COR-L47 (cell line): Measurements from ENCODE around the gene MAP1LC3B.

Experiments
- DNase-seq: peaks from one replicate; lab custom pipeline; 2025; lab: John Stamatoyannopoulos, UW

The MAP1LC3B gene

GRCh38 chr16:87432330-87432915 is 40.3 kb downstream of the MAP1LC3B start:
- no peak for DNase-seq

GRCh38 chr16:87434146-87434667 is 42.1 kb downstream of the MAP1LC3B start:
- DNase-seq: no peak

GRCh38 chr16:87435372-87436224 is 43.5 kb downstream of the MAP1LC3B start:
- no peak for DNase-seq

- DNase-seq: no peak
Observed at GRCh38 chr16:87436225-87437172, 44.4 kb downstream of the MAP1LC3B start.

GRCh38 chr16:87437327-87437726 is 45.2 kb downstream of the MAP1LC3B start:
- DNase-seq: no peak

- peak; percentile 11 for DNase-seq
Observed at GRCh38 chr16:87437911-87438610, 45.9 kb downstream of the MAP1LC3B start.

GRCh38 chr16:87438611-87438985 is 46.5 kb downstream of the MAP1LC3B start:
- no peak for DNase-seq

GRCh38 chr16:87439926-87440325 is 47.8 kb downstream of the MAP1LC3B start:
- DNase-seq: no peak

GRCh38 chr16:87441886-87442580 is 49.9 kb downstream of the MAP1LC3B start:
- no peak for DNase-seq

GRCh38 chr16:87442581-87442966 is 50.4 kb downstream of the MAP1LC3B start:
- no peak for DNase-seq

- DNase-seq: no peak
Observed at GRCh38 chr16:87443016-87443415, 50.9 kb downstream of the MAP1LC3B start.

GRCh38 chr16:87443964-87444363 is 51.8 kb downstream of the MAP1LC3B start:
- no peak for DNase-seq

GRCh38 chr16:87445486-87445885 is 53.4 kb downstream of the MAP1LC3B start:
- no peak for DNase-seq

- no peak for DNase-seq
Observed at GRCh38 chr16:87446479-87446878, 54.3 kb downstream of the MAP1LC3B start.

GRCh38 chr16:87447323-87447722 is 55.2 kb downstream of the MAP1LC3B start:
- no peak for DNase-seq

GRCh38 chr16:87448866-87449265 is 56.7 kb downstream of the MAP1LC3B start:
- DNase-seq: no peak

- no peak for DNase-seq
Observed at GRCh38 chr16:87451563-87452210, 59.6 kb downstream of the MAP1LC3B start.

GRCh38 chr16:87453326-87453725 is 61.2 kb downstream of the MAP1LC3B start:
- DNase-seq: no peak
